GM12874 (cell line): ENCODE measurements around the gene TRIM59.

Experiments
- TF ChIP-seq, protein P1 (sequence below): IDR thresholded peaks from 2 replicates; pipeline ENCODE4 v1.5.1; 2011; ENCODE audit warnings: low read depth, mild to moderate bottlenecking, control low read depth, low read length, moderate library complexity; ENCODE audit not compliant: insufficient read depth

Gene TRIM59

GRCh38 chr3:160458151-160458550 is 8.6 kb upstream of the TRIM59 start:
- TF ChIP-seq, protein P1, sequence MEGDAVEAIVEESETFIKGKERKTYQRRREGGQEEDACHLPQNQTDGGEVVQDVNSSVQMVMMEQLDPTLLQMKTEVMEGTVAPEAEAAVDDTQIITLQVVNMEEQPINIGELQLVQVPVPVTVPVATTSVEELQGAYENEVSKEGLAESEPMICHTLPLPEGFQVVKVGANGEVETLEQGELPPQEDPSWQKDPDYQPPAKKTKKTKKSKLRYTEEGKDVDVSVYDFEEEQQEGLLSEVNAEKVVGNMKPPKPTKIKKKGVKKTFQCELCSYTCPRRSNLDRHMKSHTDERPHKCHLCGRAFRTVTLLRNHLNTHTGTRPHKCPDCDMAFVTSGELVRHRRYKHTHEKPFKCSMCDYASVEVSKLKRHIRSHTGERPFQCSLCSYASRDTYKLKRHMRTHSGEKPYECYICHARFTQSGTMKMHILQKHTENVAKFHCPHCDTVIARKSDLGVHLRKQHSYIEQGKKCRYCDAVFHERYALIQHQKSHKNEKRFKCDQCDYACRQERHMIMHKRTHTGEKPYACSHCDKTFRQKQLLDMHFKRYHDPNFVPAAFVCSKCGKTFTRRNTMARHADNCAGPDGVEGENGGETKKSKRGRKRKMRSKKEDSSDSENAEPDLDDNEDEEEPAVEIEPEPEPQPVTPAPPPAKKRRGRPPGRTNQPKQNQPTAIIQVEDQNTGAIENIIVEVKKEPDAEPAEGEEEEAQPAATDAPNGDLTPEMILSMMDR, result no peak

DNA sequence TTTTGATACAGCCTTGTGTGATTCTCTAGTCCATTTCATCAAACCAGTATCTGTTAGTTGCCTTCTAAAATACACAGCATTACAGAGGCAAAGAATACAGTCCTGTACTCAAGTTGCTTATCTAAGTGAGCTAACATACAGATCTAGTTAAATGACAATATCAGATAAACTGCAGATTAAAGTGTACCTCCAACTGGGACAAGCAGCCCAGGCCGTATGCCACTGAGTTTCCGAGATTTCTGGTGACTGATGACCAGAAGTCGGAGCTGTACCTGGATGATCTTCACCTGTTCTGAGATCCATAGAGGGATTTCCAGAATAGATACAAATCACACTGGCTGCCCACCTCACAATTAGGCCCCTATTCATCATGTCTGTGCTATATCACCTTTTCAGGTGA is 6.3 kb upstream of the TRIM59 start:
- TF ChIP-seq, protein P1, result no peak

DNA sequence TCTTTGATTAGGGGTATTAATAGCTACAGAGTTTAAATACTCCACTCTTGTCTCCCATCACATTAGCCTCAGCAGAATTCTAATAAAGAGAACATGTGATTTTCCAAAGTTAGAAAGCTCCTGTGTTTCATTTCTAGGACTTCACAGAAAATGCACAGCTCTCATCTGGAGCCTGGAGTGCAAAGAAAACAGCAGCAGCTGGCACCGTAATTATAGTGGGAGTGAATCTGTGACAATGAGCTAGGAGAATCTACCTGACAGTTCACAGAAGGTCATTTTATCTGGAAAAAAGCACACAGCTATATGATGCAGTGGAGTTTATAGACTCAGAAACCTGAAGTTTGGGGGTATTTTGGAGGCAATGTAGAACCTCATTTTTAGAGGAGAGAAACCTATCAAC is 5.4 kb upstream of the TRIM59 start:
- TF ChIP-seq, protein P1, result no peak

GRCh38 chr3:160451602-160452001 is 2.0 kb upstream of the TRIM59 start:
- TF ChIP-seq, protein P1, result no peak

- TF ChIP-seq, protein P1, result no peak
Observed at GRCh38 chr3:160450846-160451245, 1.3 kb upstream of the TRIM59 start.

DNA sequence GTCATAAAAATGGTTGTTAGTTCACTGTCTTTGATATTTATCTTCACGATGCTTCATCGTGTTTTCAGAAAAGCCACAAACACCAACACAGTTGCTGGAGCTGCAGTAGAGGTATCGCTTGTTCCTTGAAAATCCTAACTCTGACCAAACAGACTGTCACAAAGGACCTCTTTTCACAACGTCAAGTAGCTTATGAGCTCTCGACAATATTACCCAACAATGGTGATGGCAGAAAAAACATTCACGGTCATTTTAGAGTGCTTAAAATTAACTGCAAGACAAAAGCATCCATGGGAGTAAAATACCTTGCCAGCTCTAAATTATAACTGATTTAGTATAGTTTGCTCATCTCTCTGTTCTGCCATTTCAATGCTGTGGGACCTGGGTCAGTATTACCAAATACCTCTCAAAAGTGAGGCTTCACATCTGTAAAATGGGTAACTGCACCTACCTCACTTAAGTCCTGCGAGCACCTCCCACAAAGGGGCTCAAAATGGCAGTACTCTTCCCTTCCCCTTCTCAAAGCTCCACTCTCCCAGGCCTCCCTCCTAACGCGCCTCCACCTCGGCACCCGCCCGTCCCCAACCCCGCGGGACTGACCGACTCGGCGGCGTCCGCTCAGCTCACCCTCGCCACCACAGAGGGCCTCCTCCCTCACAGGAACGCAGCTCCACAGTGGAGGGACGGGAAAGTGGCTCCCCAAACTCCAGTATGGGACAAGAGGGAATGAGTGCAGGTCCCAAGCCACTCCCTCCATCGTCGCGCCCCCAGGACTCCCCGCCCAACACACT is 546 bp downstream of the TRIM59 start:
- TF ChIP-seq, protein P1, result no peak

DNA sequence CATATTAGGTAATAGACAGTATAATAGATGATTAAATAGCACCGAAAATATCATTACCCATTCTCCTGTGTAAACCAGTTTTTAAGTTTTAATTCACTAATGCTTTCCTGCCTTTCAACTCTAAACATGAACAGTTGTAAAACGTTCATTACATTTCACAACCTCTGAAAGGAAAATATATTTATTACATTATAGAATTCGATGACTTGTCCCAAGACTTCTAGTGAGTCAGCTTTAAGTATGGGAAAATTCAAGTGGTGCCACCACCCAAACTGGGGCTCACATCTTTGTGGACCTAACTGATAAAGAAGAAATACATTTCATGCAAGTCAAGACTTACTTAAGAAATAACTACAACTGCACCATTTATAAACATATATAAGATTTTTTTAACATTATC is 2.0 kb downstream of the TRIM59 start:
- TF ChIP-seq, protein P1, result no peak
